Astrocyte of the cerebellum (primary cell): ENCODE data around the gene THRB.
A peak's percentile ranks its signal among the peaks of the same experiment; 100 is the strongest.

ENCODE experiments used
- DNase-seq: peaks from one replicate; pipeline ENCODE4 v3.0.0-alpha.2; 2011; ENCODE audit warnings: low read depth
- H3K4me3 ChIP-seq: 2 replicates; pipeline ENCODE4 v1.5.1; 2011; ENCODE audit warnings: mild to moderate bottlenecking, low read depth, low read length, moderate library complexity
- CTCF ChIP-seq: IDR thresholded peaks from 2 replicates; pipeline ENCODE4 v1.5.1; 2012; ENCODE audit warnings: low read length, low read depth, moderate library complexity, mild to moderate bottlenecking; ENCODE audit errors: missing control alignments
- in situ Hi-C: cut with HindIII; loops from 2 replicates; pipeline ENCODE4 v1.10.0; 2017; ENCODE audit warnings: low sequenced_read_pairs

THRB gene

GRCh38 chr3:24196526-24196925, 298.1 kb downstream of the THRB start:
- peak; percentile 66 for DNase-seq
- in situ Hi-C loops, result no loop called here
- H3K4me3 ChIP-seq, result no peak overlapping the region
- no peak for TF ChIP-seq CTCF

- no peak for TF ChIP-seq CTCF
- in situ Hi-C loops, result no loop called here
- H3K4me3 ChIP-seq, result no peak overlapping the region
- no peak for DNase-seq
Observed at GRCh38 chr3:24195504-24196230, 299.0 kb downstream of the THRB start.

- no peak for TF ChIP-seq CTCF
- in situ Hi-C loops, result no loop called here
- DNase-seq, result no peak
Observed at GRCh38 chr3:24192469-24193056, 302.1 kb downstream of the THRB start.

GRCh38 chr3:24191801-24192403, 302.7 kb downstream of the THRB start:
- no peak overlapping the region for H3K4me3 ChIP-seq
- DNase-seq, result no peak
- in situ Hi-C loops, result no loop called here
- TF ChIP-seq CTCF, result no peak

More at GRCh38 chr3:24192469-24193056, 302.1 kb downstream of the THRB start:
- no peak overlapping the region for H3K4me3 ChIP-seq

- no peak for TF ChIP-seq CTCF
- in situ Hi-C loops, result no loop called here
- DNase-seq, result no peak
- no peak overlapping the region for H3K4me3 ChIP-seq
Observed at GRCh38 chr3:24190256-24190655, 304.4 kb downstream of the THRB start.

GRCh38 chr3:24185738-24186384, 308.8 kb downstream of the THRB start:
- peak; percentile 68 for DNase-seq
- H3K4me3 ChIP-seq, result no peak overlapping the region
- TF ChIP-seq CTCF, result peak; percentile 80
- in situ Hi-C loops, result no loop called here
